WTC11 (cell line): Measurements from ENCODE around the gene RHEB.

Experiments
- ZNF396 ChIP-seq: fragments of 250-450 bp; sonication (Bioruptor Pico); IDR thresholded peaks from 2 replicates; pipeline ENCODE4 v1.8.0; 2021; ENCODE audit warnings: mild to moderate bottlenecking, moderate library complexity, borderline replicate concordance
- TF ChIP-seq, protein P1 (sequence below): sonication (generic); formaldehyde crosslinking; IDR thresholded peaks from 2 replicates; pipeline ENCODE4 v1.8.1; 2023; ENCODE audit warnings: mild to moderate bottlenecking, missing genetic modification reagents, moderate library complexity

DNA sequence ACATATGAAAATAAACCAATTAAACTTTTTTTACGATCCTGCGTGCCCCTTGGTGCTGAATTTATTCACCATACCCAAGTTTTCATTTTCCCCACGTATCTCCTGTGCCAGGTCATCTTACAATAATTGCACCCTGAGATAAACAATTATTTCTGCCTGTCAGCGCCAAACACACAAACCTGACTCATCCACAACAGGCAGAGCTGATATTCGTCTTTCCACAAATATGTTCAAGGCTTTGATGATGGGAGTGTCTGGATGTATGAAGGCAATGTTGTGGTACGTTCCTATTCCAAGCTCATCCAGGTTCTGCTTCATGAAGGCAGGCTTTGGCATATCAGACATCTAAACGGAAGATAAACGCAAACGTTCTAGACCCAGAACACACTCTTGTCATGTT, 45.8 kb upstream of the RHEB start:
- TF ChIP-seq ZNF396 (CRISPR knock-in tag): no peak
- TF ChIP-seq, protein P1, sequence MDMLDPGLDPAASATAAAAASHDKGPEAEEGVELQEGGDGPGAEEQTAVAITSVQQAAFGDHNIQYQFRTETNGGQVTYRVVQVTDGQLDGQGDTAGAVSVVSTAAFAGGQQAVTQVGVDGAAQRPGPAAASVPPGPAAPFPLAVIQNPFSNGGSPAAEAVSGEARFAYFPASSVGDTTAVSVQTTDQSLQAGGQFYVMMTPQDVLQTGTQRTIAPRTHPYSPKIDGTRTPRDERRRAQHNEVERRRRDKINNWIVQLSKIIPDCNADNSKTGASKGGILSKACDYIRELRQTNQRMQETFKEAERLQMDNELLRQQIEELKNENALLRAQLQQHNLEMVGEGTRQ (CRISPR knock-in tag): no peak
